Esophagus squamous epithelium (tissue), 4 donors: Measurements from ENCODE around the gene EMP1.

Experiments used
- CTCF ChIP-seq, 6 experiments: fragments of 450-650 bp in 4 of 6; fragments of 200-600 bp in 2 of 6; sonication (generic) in 2 of 6; IDR thresholded peaks; one replicate each; pipeline ENCODE4 v1.5.1; 2016 to 2019; ENCODE audit warnings: antibody characterized with exemption in 6 of 6, mild to moderate bottlenecking in 4 of 6, moderate library complexity in 4 of 6
- POLR2A ChIP-seq, 4 donors: fragments of 450-650 bp; IDR thresholded peaks; one replicate each; pipeline ENCODE4 v1.6.1; 2017; ENCODE audit warnings: antibody characterized with exemption in 4 of 4, mild to moderate bottlenecking in 4 of 4, moderate library complexity in 3 of 4

GRCh38 chr12:13197526-13198143, 1.1 kb downstream of the EMP1 start:
- TF ChIP-seq CTCF (IDR thresholded peaks at IDR 0.05) (no peak), POLR2A (IDR thresholded peaks at IDR 0.05) (no peak)
